Testis (tissue), 3 donors: ENCODE results near the gene TRMT11. TPM values are rescaled to one million over a fixed set of nuclear protein-coding genes. Genes with fewer than 3 reads are reported as not detected.
A peak's percentile ranks its signal among the peaks of the same experiment; 100 is the strongest.

Experiments used
- DNase-seq: peaks from one replicate; pipeline ENCODE4 v3.0.0-alpha.2; 2019
- H3K27ac ChIP-seq, 2 donors: fragments of 200-600 bp; sonication (generic); one replicate each; pipeline ENCODE4 v1.5.1; 2019
- H3K27me3 ChIP-seq: fragments of 200-600 bp; sonication (generic); one replicate; pipeline ENCODE4 v1.5.1; 2019
- H3K36me3 ChIP-seq: fragments of 200-600 bp; sonication (generic); one replicate; pipeline ENCODE4 v1.5.1; 2017; ENCODE audit warnings: low read depth; ENCODE audit errors: missing control alignments
- H3K4me1 ChIP-seq: fragments of 200-600 bp; sonication (generic); one replicate; pipeline ENCODE4 v1.5.1; 2019
- H3K4me3 ChIP-seq, 2 donors: fragments of 200-600 bp; sonication (generic); one replicate each; pipeline ENCODE4 v1.5.1; 2017 to 2019
- H3K9me3 ChIP-seq: fragments of 200-600 bp; sonication (generic); one replicate; pipeline ENCODE4 v1.5.1; 2017
- CTCF ChIP-seq, 3 experiments: fragments of 450-650 bp in 2 of 3; fragments of 200-600 bp in 1 of 3; sonication (generic) in 1 of 3; IDR thresholded peaks; one replicate each; pipeline ENCODE4 v1.5.1; 2016 to 2019; ENCODE audit warnings: antibody characterized with exemption in 3 of 3, mild to moderate bottlenecking in 2 of 3, moderate library complexity in 1 of 3
- POLR2A ChIP-seq: fragments of 450-650 bp; IDR thresholded peaks from one replicate; pipeline ENCODE4 v1.6.1; 2017; ENCODE audit warnings: antibody characterized with exemption, mild to moderate bottlenecking, moderate library complexity
- WGBS, 2 donors: methylation state at CpG; one replicate each; pipeline ENCODE4 v1.1.5; 2018; 5-methylcytosine and 5-hydroxymethylcytosine counted together
- intact Hi-C: fragments of 100-400 bp; cut with DNase I; formaldehyde crosslinking; loops from one replicate; pipeline ENCODE4 v1.15.1; 2023; ENCODE audit warnings: low total_unique reads
- polyA plus RNA-seq: library from polyadenylated mRNA; stranded (reverse); fragments of 350-450 nt; fragmentation: Illumina TruSeq; extraction: RNeasy Lipid Tissue Mini Kit (QIAGEN cat#74804); gene quantifications from one replicate; pipeline ENCODE4 v1.2.3, GENCODE V29; 2014; ENCODE audit warnings: low read depth, low replicate concordance; ENCODE audit not compliant: insufficient read depth
- total RNA-seq, 2 donors: library from RNA; depleted of rRNA; stranded (reverse); fragments of >200 nt; gene quantifications; one replicate each; pipeline ENCODE4 v1.2.3, GENCODE V29; 2016

TRMT11 gene
- total and polyA plus RNA-seq, 3 donors from 2014 or later: 16.1 to 51.2 (median 32.2) TPM

- Histone ChIP-seq H3K4me1 (no peaks in the 10 kb centered on the region), H3K27ac (no peak overlapping the region), H3K9me3 (no peaks in the 10 kb centered on the region), H3K27me3 (no peaks in the 10 kb centered on the region), H3K36me3 (no peaks in the 10 kb centered on the region), H3K4me3 (no peak overlapping the region)
- WGBS, 2 donors: 22 to 32% methylated on average over 3 of the region's 3 CpGs
- DNase-seq: peak; percentile 59
- TF ChIP-seq CTCF (IDR thresholded peaks at IDR 0.05) (peak; percentile 33 to 49 (median 42)), POLR2A (no peak)
- intact Hi-C loops: no loop called here
These were observed 47.4 kb downstream of the TRMT11 start for GRCh38 chr6:126033696-126034095.

- no peak for DNase-seq
- Histone ChIP-seq H3K9me3 (no peaks in the 10 kb centered on the region), H3K27me3 (no peaks in the 10 kb centered on the region), H3K36me3 (no peaks in the 10 kb centered on the region), H3K27ac (no peak overlapping the region), H3K4me3 (no peak overlapping the region), H3K4me1 (no peaks in the 10 kb centered on the region)
- WGBS, 2 donors: 89 to 94% methylated on average over 6 of the region's 6 CpGs
- TF ChIP-seq CTCF (IDR thresholded peaks at IDR 0.05) (no peak), POLR2A (no peak)
- intact Hi-C loops: no loop called here
These were observed 48.3 kb downstream of the TRMT11 start for GRCh38 chr6:126034656-126035055.

GRCh38 chr6:126035764-126036163 lies 49.4 kb downstream of the TRMT11 start:
- Histone ChIP-seq H3K4me3 (no peak overlapping the region), H3K27ac (no peak overlapping the region), H3K9me3 (no peaks in the 10 kb centered on the region), H3K27me3 (no peaks in the 10 kb centered on the region), H3K36me3 (no peaks in the 10 kb centered on the region), H3K4me1 (no peaks in the 10 kb centered on the region)
- DNase-seq: no peak
- intact Hi-C loops: no loop called here
- WGBS, 2 donors: 97% methylated on average over 2 of the region's 2 CpGs
- TF ChIP-seq POLR2A (no peak), CTCF (IDR thresholded peaks at IDR 0.05) (no peak)

DNA sequence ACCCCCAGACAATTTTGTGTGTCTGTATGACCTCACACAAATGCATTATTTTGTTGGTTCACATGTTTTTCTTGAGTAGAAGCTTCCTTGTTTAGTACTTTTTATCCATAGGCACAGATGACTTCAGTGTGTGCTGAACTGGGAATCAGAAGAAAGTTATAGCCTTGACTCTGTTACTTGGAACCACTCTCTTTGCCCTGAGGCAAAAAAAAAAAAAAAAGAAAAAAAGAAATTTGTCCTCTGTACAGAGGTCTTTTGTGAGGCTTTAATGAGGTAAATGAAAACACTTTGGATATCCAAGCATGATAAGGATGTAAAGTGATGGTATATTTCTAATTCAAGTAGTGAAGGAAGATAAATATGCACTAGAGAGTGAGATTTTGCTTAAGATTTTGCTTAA lies 51.9 kb downstream of the TRMT11 start:
- no peak overlapping the region for H3K27ac ChIP-seq

More for the DNA sequence above, 51.9 kb downstream of the TRMT11 start:
- TF ChIP-seq POLR2A (no peak), CTCF (IDR thresholded peaks at IDR 0.05) (no peak)
- H3K36me3 ChIP-seq: no peaks in the 10 kb centered on the region
- intact Hi-C loops: no loop called here
- H3K9me3 ChIP-seq: no peaks in the 10 kb centered on the region
- no peak for DNase-seq
- H3K4me3 ChIP-seq: no peak overlapping the region
- H3K27me3 ChIP-seq: no peaks in the 10 kb centered on the region
- H3K4me1 ChIP-seq: peaks cover 4% of the 10 kb centered on the region
